ENCODE data around the gene OTUD7B. TPM values are rescaled to one million over a fixed set of nuclear protein-coding genes. Genes with fewer than 3 reads are reported as not detected.

The OTUD7B gene
- total and polyA plus RNA-seq, 10 of the 15 experiments (the other 5 are each of a cell fraction or from before 2014, with no cell fraction given), result 1.7 to 24.9 (median 6.6) TPM

GRCh38 chr1:149997585-149998262 lies 12.8 kb downstream of the OTUD7B start (continued):
- TF ChIP-seq E4F1 (IDR thresholded peaks at IDR 0.05; ENCODE audit: borderline replicate concordance, partially characterized antibody) (no peak), ZBED1 (IDR thresholded peaks at IDR 0.05; ENCODE audit: borderline replicate concordance) (peak; percentile 89; the same call in 1 of the 2 replicates), RUNX3 (IDR thresholded peaks at IDR 0.05; ENCODE audit: low read length) (peak; percentile 100), ZNF622 (IDR thresholded peaks at IDR 0.05) (no peak), ZNF592 (IDR thresholded peaks at IDR 0.05) (no peak), NKRF (conservative IDR thresholded peaks at IDR 0.05) (no peak), GATAD2B (conservative IDR thresholded peaks at IDR 0.05; ENCODE audit: low read depth) (peak; percentile 72; the same call in 1 of the 2 replicates), SMARCA5 (IDR thresholded peaks at IDR 0.05) (no peak), HCFC1 (IDR thresholded peaks at IDR 0.05; ENCODE audit: low read length) (no peak), BACH1 (IDR thresholded peaks at IDR 0.05; ENCODE audit: borderline replicate concordance) (peak; percentile 87), CUX1 (IDR thresholded peaks at IDR 0.05; ENCODE audit: insufficient replicate concordance, low read depth, low read length) (no peak), RB1 (IDR thresholded peaks at IDR 0.05; ENCODE audit: borderline replicate concordance) (no peak), KDM1A (IDR thresholded peaks at IDR 0.05; ENCODE audit: borderline replicate concordance) (no peak), ZSCAN29 (IDR thresholded peaks at IDR 0.05) (0 out of 2 replicates have a peak, but pooled peaks have one; percentile 19)
